HUDEP-2 (cell line): ENCODE measurements around the gene SPEG.
A peak's percentile ranks its signal among the peaks of the same experiment; 100 is the strongest.
"Not testable (repeated sequence)": the region's sequence is repeated elsewhere in the genome, so short reads cannot be mapped to it uniquely, and the experiment has no call there.

Experiments
- DNase-seq, 76 experiments: peaks; one replicate each; lab custom pipeline; 2025; ENCODE audit not compliant: unreplicated experiment in 76 of 76; lab: John Stamatoyannopoulos, UW

SPEG gene

GRCh38 chr2:219434718-219435525 is at the start of gene SPEG:
TSS of gene SPEG (plus strand) at chr2:219434843. CDS start at chr2:219434978, 135 bp downstream.
- no peak for DNase-seq

GRCh38 chr2:219384859-219385258 is 49.8 kb upstream of the SPEG start:
- DNase-seq = no peak

- no peak for DNase-seq
These were observed 48.6 kb upstream of the SPEG start for GRCh38 chr2:219385958-219386520.

- DNase-seq = no peak
These were observed 47.9 kb upstream of the SPEG start for GRCh38 chr2:219386532-219387280.

- peak in 73 of 76 experiments; percentile 23 to 99 (median 92) for DNase-seq
These were observed 47.1 kb upstream of the SPEG start, which contains the start of gene DNPEP for GRCh38 chr2:219387306-219388120. TSS of gene DNPEP (minus strand) at chr2:219387912. CDS start at chr2:219387794, 118 bp downstream.

- DNase-seq = peak; percentile 26 to 99 (median 96)
These were observed 46.3 kb upstream of the SPEG start for GRCh38 chr2:219388121-219388906.

GRCh38 chr2:219388907-219389156 is 45.8 kb upstream of the SPEG start:
- DNase-seq = no peak

GRCh38 chr2:219392754-219393153 is 41.9 kb upstream of the SPEG start:
- DNase-seq = no peak

- not testable (repeated sequence) for DNase-seq
These were observed 39.6 kb upstream of the SPEG start for GRCh38 chr2:219395056-219395455.

GRCh38 chr2:219395609-219396008 is 39.0 kb upstream of the SPEG start:
- no peak for DNase-seq

GRCh38 chr2:219396863-219397457 is 37.7 kb upstream of the SPEG start:
- DNase-seq = no peak

GRCh38 chr2:219398721-219399363 is 35.8 kb upstream of the SPEG start:
- DNase-seq = no peak

- no peak for DNase-seq
These were observed 34.7 kb upstream of the SPEG start for GRCh38 chr2:219399716-219400478.

GRCh38 chr2:219400562-219400961 is 34.1 kb upstream of the SPEG start:
- DNase-seq = no peak

- DNase-seq = no peak
These were observed 33.0 kb upstream of the SPEG start for GRCh38 chr2:219401606-219402005.

- peak in 50 of 76 experiments; percentile 3 to 59 (median 24) for DNase-seq
These were observed 31.8 kb upstream of the SPEG start for GRCh38 chr2:219402665-219403515.

- no peak for DNase-seq
These were observed 30.8 kb upstream of the SPEG start for GRCh38 chr2:219403861-219404260.
